ENCODE results near the gene CA10.

CA10 gene

GRCh38 chr17:51731941-51732722 is 426.4 kb downstream of the CA10 start:
- no peak for DNase-seq (ENCODE audit: low read depth)
- H3K4me3 ChIP-seq (ENCODE audit: low read length) = no peak overlapping the region
- TF ChIP-seq CTCF (conservative IDR thresholded peaks at IDR 0.05; ENCODE audit: low read depth, low read length) = no peak

- no peak for TF ChIP-seq CTCF (conservative IDR thresholded peaks at IDR 0.05; ENCODE audit: low read depth, low read length)
These were observed 428.0 kb downstream of the CA10 start for GRCh38 chr17:51730303-51731050.

GRCh38 chr17:51725185-51725584 is 433.3 kb downstream of the CA10 start:
- no peak for TF ChIP-seq CTCF (conservative IDR thresholded peaks at IDR 0.05; ENCODE audit: low read depth, low read length)
- no peak overlapping the region for H3K4me3 ChIP-seq (ENCODE audit: low read length)
- no peak for DNase-seq (ENCODE audit: low read depth)

More at GRCh38 chr17:51730303-51731050, 428.0 kb downstream of the CA10 start:
- H3K4me3 ChIP-seq (ENCODE audit: low read length) = no peak overlapping the region
- DNase-seq (ENCODE audit: low read depth) = no peak

GRCh38 chr17:51724043-51724580 is 434.4 kb downstream of the CA10 start:
- no peak overlapping the region for H3K4me3 ChIP-seq (ENCODE audit: low read length)
- no peak for DNase-seq (ENCODE audit: low read depth)
- TF ChIP-seq CTCF (conservative IDR thresholded peaks at IDR 0.05; ENCODE audit: low read depth, low read length) = no peak

GRCh38 chr17:51722994-51723393 is 435.5 kb downstream of the CA10 start:
- no peak for DNase-seq (ENCODE audit: low read depth)
- TF ChIP-seq CTCF (conservative IDR thresholded peaks at IDR 0.05; ENCODE audit: low read depth, low read length) = no peak

GRCh38 chr17:51721730-51722129 is 436.8 kb downstream of the CA10 start:
- DNase-seq (ENCODE audit: low read depth) = no peak
- no peak for TF ChIP-seq CTCF (conservative IDR thresholded peaks at IDR 0.05; ENCODE audit: low read depth, low read length)
- no peak overlapping the region for H3K4me3 ChIP-seq (ENCODE audit: low read length)

More at GRCh38 chr17:51722994-51723393, 435.5 kb downstream of the CA10 start:
- H3K4me3 ChIP-seq (ENCODE audit: low read length) = no peak overlapping the region

Measured in retinal pigment epithelial cell (primary cell).